Osteoblast (primary cell): ENCODE measurements around the gene ARHGAP10. TPM values are rescaled to one million over a fixed set of nuclear protein-coding genes. Genes with fewer than 3 reads are reported as not detected.

Experiments used
- DNase-seq: peaks from one replicate; pipeline ENCODE4 v3.0.0; 2011; ENCODE audit warnings: low spot score, mixed read lengths; ENCODE audit not compliant: insufficient read length; ENCODE audit errors: missing footprints
- H2AFZ ChIP-seq: 2 replicates; pipeline ENCODE4 v1.6.0; 2011; ENCODE audit warnings: mild to moderate bottlenecking, low read length
- H3K27ac ChIP-seq: 2 replicates; pipeline ENCODE4 v1.5.1; 2011; ENCODE audit warnings: mild to moderate bottlenecking, low read depth, low read length, moderate library complexity
- H3K27me3 ChIP-seq: 2 replicates; pipeline ENCODE4 v1.6.0; 2012; ENCODE audit warnings: mild to moderate bottlenecking, control low read depth, inconsistent platforms, low read length, moderate library complexity; ENCODE audit not compliant: insufficient read depth
- H3K36me3 ChIP-seq: 2 replicates; pipeline ENCODE4 v1.5.1; 2011; ENCODE audit warnings: mild to moderate bottlenecking, low read length, control low read depth, moderate library complexity; ENCODE audit not compliant: insufficient read depth
- H3K4me1 ChIP-seq: 2 replicates; pipeline ENCODE4 v1.5.1; 2011; ENCODE audit warnings: mild to moderate bottlenecking, low read length, control low read depth, moderate library complexity; ENCODE audit not compliant: insufficient read depth
- H3K4me2 ChIP-seq: 2 replicates; pipeline ENCODE4 v1.6.0; 2011; ENCODE audit warnings: mild to moderate bottlenecking, low read length; ENCODE audit not compliant: insufficient read depth
- H3K4me3 ChIP-seq: fragments of 200-600 bp; sonication (generic); 3 replicates; pipeline ENCODE4 v1.5.1; 2012; ENCODE audit warnings: mild to moderate bottlenecking, low read length, inconsistent platforms; ENCODE audit not compliant: insufficient read depth
- H3K79me2 ChIP-seq: 2 replicates; pipeline ENCODE4 v1.6.0; 2012; ENCODE audit warnings: mild to moderate bottlenecking, low read length, control low read depth, inconsistent platforms; ENCODE audit not compliant: insufficient read depth
- H3K9me3 ChIP-seq: 2 replicates; pipeline ENCODE4 v1.5.1; 2011; ENCODE audit warnings: low read depth, low read length, control low read depth
- H4K20me1 ChIP-seq: 2 replicates; pipeline ENCODE4 v1.6.0; 2012; ENCODE audit warnings: mild to moderate bottlenecking, low read length, control low read depth; ENCODE audit not compliant: insufficient read depth
- total RNA-seq: library from RNA; depleted of rRNA; stranded (reverse); fragments of >200 nt; gene quantifications from 2 replicates; pipeline ENCODE4 v1.2.3, GENCODE V29; 2012
- TF ChIP-seq, protein P1 (sequence below): IDR thresholded peaks from 2 replicates; pipeline ENCODE4 v1.5.1; 2011; ENCODE audit warnings: mild to moderate bottlenecking, low read depth, low read length, moderate library complexity; ENCODE audit errors: extremely low read depth

Gene ARHGAP10
- total RNA-seq, 1 donor: 31.5 TPM

DNA sequence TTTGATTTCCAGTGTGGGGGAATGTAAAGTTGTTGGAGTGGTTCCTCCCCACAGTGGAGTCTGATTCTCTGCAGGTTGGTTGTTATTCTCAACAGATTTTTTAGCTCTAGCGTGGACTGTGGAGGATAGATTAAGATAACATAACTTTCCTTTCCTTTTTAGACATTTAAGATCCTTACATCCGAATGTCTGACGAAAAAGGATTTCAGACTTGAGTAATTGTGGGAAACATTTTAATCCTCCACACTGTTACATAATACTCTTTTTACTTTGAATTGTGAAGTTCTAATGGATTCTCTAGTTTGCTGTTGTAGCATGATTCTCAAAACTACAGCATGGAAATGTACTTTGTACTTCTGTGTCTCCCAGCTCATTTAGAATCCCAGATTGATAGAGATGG, 107.8 kb downstream of the ARHGAP10 start:
- DNase-seq: no peak
- Histone ChIP-seq H3K27ac (no peak overlapping the region), H3K9me3 (no peaks in the 10 kb centered on the region), H3K36me3 (no peaks in the 10 kb centered on the region), H3K4me3 (no peak overlapping the region), H2AFZ (no peak overlapping the region), H3K4me1 (peaks cover 8% of the 10 kb centered on the region), H3K4me2 (no peak overlapping the region), H4K20me1 (no peaks in the 10 kb centered on the region), H3K27me3 (no peaks in the 10 kb centered on the region), H3K79me2 (peaks cover 6% of the 10 kb centered on the region)
- TF ChIP-seq, protein P1, sequence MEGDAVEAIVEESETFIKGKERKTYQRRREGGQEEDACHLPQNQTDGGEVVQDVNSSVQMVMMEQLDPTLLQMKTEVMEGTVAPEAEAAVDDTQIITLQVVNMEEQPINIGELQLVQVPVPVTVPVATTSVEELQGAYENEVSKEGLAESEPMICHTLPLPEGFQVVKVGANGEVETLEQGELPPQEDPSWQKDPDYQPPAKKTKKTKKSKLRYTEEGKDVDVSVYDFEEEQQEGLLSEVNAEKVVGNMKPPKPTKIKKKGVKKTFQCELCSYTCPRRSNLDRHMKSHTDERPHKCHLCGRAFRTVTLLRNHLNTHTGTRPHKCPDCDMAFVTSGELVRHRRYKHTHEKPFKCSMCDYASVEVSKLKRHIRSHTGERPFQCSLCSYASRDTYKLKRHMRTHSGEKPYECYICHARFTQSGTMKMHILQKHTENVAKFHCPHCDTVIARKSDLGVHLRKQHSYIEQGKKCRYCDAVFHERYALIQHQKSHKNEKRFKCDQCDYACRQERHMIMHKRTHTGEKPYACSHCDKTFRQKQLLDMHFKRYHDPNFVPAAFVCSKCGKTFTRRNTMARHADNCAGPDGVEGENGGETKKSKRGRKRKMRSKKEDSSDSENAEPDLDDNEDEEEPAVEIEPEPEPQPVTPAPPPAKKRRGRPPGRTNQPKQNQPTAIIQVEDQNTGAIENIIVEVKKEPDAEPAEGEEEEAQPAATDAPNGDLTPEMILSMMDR: no peak

- DNase-seq: no peak
- TF ChIP-seq, protein P1: no peak
- Histone ChIP-seq H3K9me3 (no peaks in the 10 kb centered on the region), H3K4me2 (no peak overlapping the region), H3K4me3 (no peak overlapping the region), H4K20me1 (no peaks in the 10 kb centered on the region), H3K27me3 (no peaks in the 10 kb centered on the region), H2AFZ (no peak overlapping the region), H3K36me3 (no peaks in the 10 kb centered on the region), H3K79me2 (peaks cover 12% of the 10 kb centered on the region), H3K27ac (no peak overlapping the region), H3K4me1 (peaks cover 8% of the 10 kb centered on the region)
These were observed 109.2 kb downstream of the ARHGAP10 start for GRCh38 chr4:147840838-147841738.

GRCh38 chr4:147842573-147842972, 110.7 kb downstream of the ARHGAP10 start:
- no peaks in the 10 kb centered on the region for H3K9me3 ChIP-seq
- H3K4me3 ChIP-seq: no peak overlapping the region
- H3K36me3 ChIP-seq: no peaks in the 10 kb centered on the region
- peak; percentile 51 for DNase-seq
- H3K27ac ChIP-seq: peak overlapping the region; percentile 74
- H3K27me3 ChIP-seq: no peaks in the 10 kb centered on the region
- no peak overlapping the region for H2AFZ ChIP-seq
- peak overlapping the region; percentile 42 for H3K4me2 ChIP-seq
- no peaks in the 10 kb centered on the region for H4K20me1 ChIP-seq
- H3K4me1 ChIP-seq: peaks cover 9% of the 10 kb centered on the region
- TF ChIP-seq, protein P1: no peak
- peaks cover 12% of the 10 kb centered on the region for H3K79me2 ChIP-seq

GRCh38 chr4:147843162-147843561, 111.3 kb downstream of the ARHGAP10 start:
- Histone ChIP-seq H3K27ac (peak overlapping the region; percentile 74), H2AFZ (no peak overlapping the region), H4K20me1 (no peaks in the 10 kb centered on the region), H3K4me1 (peaks cover 14% of the 10 kb centered on the region), H3K79me2 (peaks cover 12% of the 10 kb centered on the region), H3K36me3 (no peaks in the 10 kb centered on the region), H3K4me2 (no peak overlapping the region), H3K27me3 (no peaks in the 10 kb centered on the region), H3K9me3 (no peaks in the 10 kb centered on the region), H3K4me3 (no peak overlapping the region)
- DNase-seq: no peak
- TF ChIP-seq, protein P1: no peak
